Measurements from ENCODE around the gene DYNC1I1.

The DYNC1I1 gene

GRCh38 chr7:95997632-95998031 is 225.3 kb downstream of the DYNC1I1 start:
- DNase-seq (ENCODE audit: extremely low read depth, low read depth): no peak
- no peak for TF ChIP-seq CTCF (IDR thresholded peaks at IDR 0.05; ENCODE audit: low read depth, low read length)

DNA sequence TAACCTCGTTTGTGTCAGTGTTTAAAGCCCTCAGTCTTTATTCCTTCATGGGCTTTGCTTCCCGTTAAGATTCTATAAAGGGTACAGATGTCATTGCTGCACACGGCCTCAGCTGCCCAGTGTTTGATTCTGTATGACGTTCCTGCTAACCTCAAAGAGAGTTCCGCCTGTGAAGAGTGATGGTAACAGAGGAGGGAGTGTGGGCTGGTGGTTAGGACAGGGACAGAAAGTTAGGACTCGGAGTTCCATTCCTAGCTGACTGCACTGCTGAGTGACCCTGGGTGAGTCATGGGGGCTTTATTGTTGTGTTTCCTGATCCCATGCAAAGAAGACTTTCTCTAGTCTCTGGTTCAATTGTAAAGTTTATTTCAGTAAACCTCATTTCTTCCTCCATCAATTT is 227.1 kb downstream of the DYNC1I1 start:
- no peak for DNase-seq (ENCODE audit: extremely low read depth, low read depth)
- TF ChIP-seq CTCF (IDR thresholded peaks at IDR 0.05; ENCODE audit: low read depth, low read length): no peak

DNA sequence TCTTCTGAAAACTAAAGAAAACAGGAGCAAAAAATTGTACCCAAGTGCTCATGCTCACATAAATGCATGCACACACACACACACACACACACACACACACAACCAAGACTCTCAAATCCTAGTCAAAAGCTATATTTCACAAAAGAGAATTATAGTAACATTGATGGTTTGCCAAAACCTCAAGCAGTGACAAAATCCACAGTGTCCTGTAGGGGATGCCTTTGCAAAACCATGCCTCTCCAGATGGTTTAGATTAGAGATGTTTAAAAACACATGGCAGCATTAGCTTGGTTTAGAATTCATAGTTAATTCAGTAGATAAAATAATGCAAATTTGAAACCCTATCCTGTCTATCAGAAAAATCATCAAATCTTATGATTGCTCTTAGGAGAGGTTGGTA is 232.2 kb downstream of the DYNC1I1 start:
- peak; percentile 68 for DNase-seq (ENCODE audit: extremely low read depth, low read depth)
- peak; percentile 52 for TF ChIP-seq CTCF (IDR thresholded peaks at IDR 0.05; ENCODE audit: low read depth, low read length)

- DNase-seq (ENCODE audit: extremely low read depth, low read depth): no peak
- no peak for TF ChIP-seq CTCF (IDR thresholded peaks at IDR 0.05; ENCODE audit: low read depth, low read length)
These were observed 232.9 kb downstream of the DYNC1I1 start for GRCh38 chr7:96005271-96005670.

DNA sequence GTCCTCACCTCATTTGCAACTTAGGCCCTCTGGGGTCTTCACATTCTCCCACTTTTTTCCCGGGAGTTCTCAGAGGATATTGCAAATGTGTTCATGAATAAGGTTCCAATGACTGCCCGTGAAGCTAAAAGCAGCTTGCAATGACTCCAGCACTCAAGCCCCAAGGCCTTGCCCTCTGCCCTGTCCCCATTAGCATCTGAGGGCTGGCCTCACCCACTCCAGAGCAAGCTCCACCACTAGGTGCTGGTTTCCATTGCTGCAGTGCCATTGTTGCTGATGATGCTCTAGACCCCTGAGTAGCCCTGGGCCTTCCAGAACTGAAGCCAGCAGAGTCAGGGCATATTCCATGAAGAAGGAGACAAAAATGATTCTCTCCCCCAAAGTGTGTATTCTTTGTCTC is 236.8 kb downstream of the DYNC1I1 start:
- no peak for TF ChIP-seq CTCF (IDR thresholded peaks at IDR 0.05; ENCODE audit: low read depth, low read length)
- DNase-seq (ENCODE audit: extremely low read depth, low read depth): no peak

DNA sequence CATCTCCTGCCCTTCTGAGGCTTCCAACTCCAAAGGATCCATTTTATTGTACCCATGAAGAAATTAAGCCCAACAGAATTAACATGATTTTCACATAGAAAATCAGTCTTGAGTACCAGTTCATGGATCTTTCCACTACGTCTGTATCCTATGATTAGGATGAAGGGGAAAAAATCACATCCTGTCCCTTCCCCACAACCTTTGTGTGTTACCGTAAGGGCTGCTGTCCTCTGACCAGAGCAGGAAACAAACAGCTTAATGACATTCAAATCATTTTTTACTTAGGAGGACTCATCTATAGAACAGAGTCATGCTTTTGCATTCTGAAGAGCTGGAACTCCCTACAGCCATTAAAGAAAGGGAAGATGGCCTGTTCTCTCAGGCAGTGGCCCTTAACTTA is 241.5 kb downstream of the DYNC1I1 start:
- DNase-seq (ENCODE audit: extremely low read depth, low read depth): no peak
- no peak for TF ChIP-seq CTCF (IDR thresholded peaks at IDR 0.05; ENCODE audit: low read depth, low read length)

DNA sequence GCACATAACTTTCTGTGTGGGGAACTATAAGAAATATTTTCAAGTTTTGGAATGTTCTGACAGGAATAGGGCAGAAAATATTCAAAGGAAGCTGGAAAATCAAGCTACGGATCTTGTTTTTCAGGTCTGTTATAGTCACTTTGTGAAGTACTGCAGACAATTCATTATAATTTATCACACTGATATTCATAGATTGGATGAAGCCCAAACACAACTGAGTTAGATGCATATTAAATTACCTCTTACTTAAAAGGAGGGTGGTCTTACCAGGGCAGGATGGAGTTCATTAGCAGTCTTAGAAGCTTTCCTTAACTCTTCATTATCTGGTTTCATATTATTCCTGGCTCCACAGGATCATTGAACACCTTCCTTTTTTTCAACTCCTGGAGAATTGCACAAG is 242.3 kb downstream of the DYNC1I1 start:
- no peak for TF ChIP-seq CTCF (IDR thresholded peaks at IDR 0.05; ENCODE audit: low read depth, low read length)
- no peak for DNase-seq (ENCODE audit: extremely low read depth, low read depth)

All from AG09319 (cell line).